HepG2 (cell line): ENCODE data around the gene OTULINL. TPM values are rescaled to one million over a fixed set of nuclear protein-coding genes. Genes with fewer than 3 reads are reported as not detected.

Experiments used
- ATAC-seq: fragments of 200-7000 bp; cut with Tn5 transposase; 3 replicates; pipeline ENCODE4 v1.9.1; 2020; ENCODE audit warnings: mild to moderate bottlenecking, moderate library complexity
- BruUV-seq: library from RNA; stranded (reverse); fragments of 400-500 nt; replicated peaks from 2 replicates; lab custom pipeline; 2021; lab: Mats Ljungman, UMichigan
- CTCF ChIA-PET: fragments of 300-600 bp; formaldehyde crosslinking; extraction: SDS; loops from one replicate; lab custom pipeline; 2021; ENCODE audit warnings: low total read pairs, inconsistent platforms, low intra/inter-chr PET ratio; lab: Yijun Ruan, JAX
- POLR2A ChIA-PET: fragments of 350-600 bp; sonication (Branson Sonifier 250); formaldehyde crosslinking; loops from one replicate; lab custom pipeline; 2020; ENCODE audit warnings: antibody characterized with exemption, inconsistent platforms; lab: Yijun Ruan, JAX
- DNase-seq: peaks from one replicate; pipeline ENCODE4 v3.0.0-alpha.2; 2015; ENCODE audit warnings: low spot score
- FAIRE-seq: peaks from 3 replicates; lab custom pipeline; 2011; peaks lifted over from hg19 to GRCh38; lab: Jason Lieb, UNC
- H2AFZ ChIP-seq: one replicate; pipeline ENCODE4 v1.6.1; 2011; ENCODE audit warnings: low read length, inconsistent platforms
- H3K27ac ChIP-seq: fragments of 300-600 bp; 3 replicates; pipeline ENCODE4 v1.8.0; 2011; ENCODE audit warnings: mixed run types, mild to moderate bottlenecking, mixed read lengths, low read length, inconsistent platforms; ENCODE audit not compliant: insufficient read depth; ENCODE audit errors: extremely low read length
- H3K27me3 ChIP-seq, 2 experiments: fragments of 200-600 bp in 1 of 2; 2 replicates in 1 of 2; 3 replicates in 1 of 2; pipeline versions ENCODE4 v1.6.0 to v1.8.0; 2011; ENCODE audit warnings: low read length in 2 of 2, mild to moderate bottlenecking in 2 of 2, moderate library complexity in 2 of 2, inconsistent platforms in 1 of 2; ENCODE audit not compliant: insufficient read depth in 2 of 2, control insufficient read depth in 1 of 2
- H3K36me3 ChIP-seq, 2 experiments: fragments of 200-600 bp in 1 of 2; replicated peaks in 1 of 2; 2 replicates in 1 of 2; 3 replicates in 1 of 2; pipeline versions ENCODE4 v1.5.1 to v1.8.0; 2011; ENCODE audit warnings: low read length in 2 of 2, inconsistent platforms in 1 of 2; ENCODE audit not compliant: insufficient read depth in 2 of 2, control insufficient read depth in 1 of 2
- H3K4me1 ChIP-seq: 2 replicates; pipeline ENCODE4 v1.5.1; 2012; ENCODE audit warnings: low read length, inconsistent platforms; ENCODE audit not compliant: insufficient read depth
- H3K4me2 ChIP-seq: 2 replicates; pipeline ENCODE4 v1.6.0; 2011; ENCODE audit warnings: low read depth, low read length, inconsistent platforms
- H3K4me3 ChIP-seq, 3 experiments: fragments of 200-600 bp in 1 of 3; sonication (generic), shearing (Covaris generic) in 1 of 3; replicated peaks in 1 of 3; 2 replicates each; pipeline ENCODE4 v1.5.1; 2011 to 2016; ENCODE audit warnings: low read length in 3 of 3, inconsistent platforms in 2 of 3, low read depth in 2 of 3, mild to moderate bottlenecking in 2 of 3, control low read depth in 1 of 3, mixed read lengths in 1 of 3; ENCODE audit not compliant: insufficient read depth in 1 of 3
- H3K79me2 ChIP-seq: one replicate; pipeline ENCODE4 v1.6.1; 2011; ENCODE audit warnings: low read length, inconsistent platforms; ENCODE audit not compliant: insufficient read depth
- H3K9ac ChIP-seq: 2 replicates; pipeline ENCODE4 v1.6.0; 2011; ENCODE audit warnings: mild to moderate bottlenecking, low read depth, low read length, inconsistent platforms; ENCODE audit not compliant: insufficient read depth
- H3K9me3 ChIP-seq: 2 replicates; pipeline ENCODE4 v1.5.1; 2012; ENCODE audit warnings: mild to moderate bottlenecking, low read length
- H4K20me1 ChIP-seq: 2 replicates; pipeline ENCODE4 v1.6.0; 2011; ENCODE audit warnings: inconsistent platforms, mild to moderate bottlenecking, low read length, moderate library complexity; ENCODE audit not compliant: insufficient read depth
- DNMT3B ChIP-seq: conservative IDR thresholded peaks from 2 replicates; pipeline ENCODE4 v1.6.1; 2016; ENCODE audit warnings: missing biosample characterization, control low read depth
- IKZF5 ChIP-seq: IDR thresholded peaks from 2 replicates; pipeline ENCODE4 v1.6.1; 2018; ENCODE audit warnings: missing genetic modification reagents, mild to moderate bottlenecking, missing compliant biosample characterization
- MATR3 ChIP-seq: sonication (generic); formaldehyde crosslinking; IDR thresholded peaks from 2 replicates; pipeline ENCODE4 v1.4.0; 2020; ENCODE audit warnings: missing genetic modification reagents
- MXD1 ChIP-seq: sonication (generic); formaldehyde crosslinking; IDR thresholded peaks from 2 replicates; pipeline ENCODE4 v1.4.0; 2020; ENCODE audit warnings: mild to moderate bottlenecking, missing genetic modification reagents
- PAXIP1 ChIP-seq: sonication (generic); formaldehyde crosslinking; conservative IDR thresholded peaks from 2 replicates; pipeline ENCODE4 v1.4.0; 2020; ENCODE audit warnings: mild to moderate bottlenecking, missing genetic modification reagents, moderate library complexity
- SMAD3 ChIP-seq: sonication (generic); formaldehyde crosslinking; IDR thresholded peaks from 2 replicates; pipeline ENCODE4 v1.4.0; 2020; ENCODE audit warnings: missing genetic modification reagents
- TRIM22 ChIP-seq: fragments of 450-650 bp; IDR thresholded peaks from 2 replicates; pipeline ENCODE4 v1.6.1; 2017
- ZNF567 ChIP-seq: sonication (generic); formaldehyde crosslinking; IDR thresholded peaks from 2 replicates; pipeline ENCODE4 v1.8.1; 2023; ENCODE audit warnings: mild to moderate bottlenecking, missing genetic modification reagents, borderline replicate concordance
- whole genome bisulfite sequencing: methylation state at CpG from one replicate; pipeline ENCODE4 v1.1.6; 2017; ENCODE audit warnings: low lambda C conversion rate; 5-methylcytosine and 5-hydroxymethylcytosine counted together
- in situ Hi-C: cut with HindIII; loops from 2 replicates; pipeline ENCODE4 v1.10.0; 2017; ENCODE audit warnings: low pct_unique_long_range_greater_than_20kb; ENCODE audit not compliant: extremely low pct_ligation_motif_present
- intact Hi-C: fragments of 100-400 bp; cut with micrococcal nuclease; formaldehyde crosslinking; loops from one replicate; pipeline ENCODE4 v1.10.0; 2022; ENCODE audit not compliant: unreplicated experiment
- polyA plus RNA-seq, 8 experiments: library from polyadenylated mRNA; depleted of rRNA in 3 of 8; stranded (reverse) in 7 of 8; unstranded in 1 of 8; fragments of >200 nt; fragmentation: Illumina TruSeq in 4 of 8; extraction: Trizol in 4 of 8; gene quantifications; 2 replicates each; pipeline versions ENCODE4 v1.2.1 to v1.2.3, GENCODE V29; 2011 to 2016; ENCODE audit warnings: low read depth in 4 of 8, missing spikeins in 1 of 8, mixed read lengths in 1 of 8; ENCODE audit not compliant: insufficient read depth in 1 of 8
- total RNA-seq, 5 experiments: library from RNA; depleted of rRNA; stranded (reverse); fragments of >200 nt; fragmentation: Illumina TruSeq; extraction: Trizol; gene quantifications; 2 replicates each; pipeline ENCODE4 v1.2.3, GENCODE V29; 2016; ENCODE audit warnings: low read depth in 1 of 5

OTULINL gene
- total and polyA plus RNA-seq, 2 of the 13 experiments (the other 11 are each of a cell fraction or from before 2014, with no cell fraction given): 0.04 to 0.40 TPM

GRCh38 chr5:14556015-14556414, 25.6 kb upstream of the OTULINL start:
- in situ Hi-C loops: no loop called here
- Histone ChIP-seq H3K27me3 (peaks cover 3 to 14% of the 10 kb centered on the region in 2 experiments; a peak in 3 of 5 replicates), H2AFZ (no peak overlapping the region), H4K20me1 (no peaks in the 10 kb centered on the region), H3K79me2 (no peaks in the 10 kb centered on the region), H3K27ac (no peak overlapping the region), H3K36me3 (no peaks in the 10 kb centered on the region), H3K4me1 (peaks cover 4% of the 10 kb centered on the region), H3K9ac (no peak overlapping the region), H3K9me3 (no peaks in the 10 kb centered on the region), H3K4me2 (no peak overlapping the region), H3K4me3 (no peak overlapping the region)
- TF ChIP-seq IKZF5 (CRISPR knock-in tag) (no peak), TRIM22 (no peak), PAXIP1 (no peak), ZNF567 (CRISPR knock-in tag) (no peak), SMAD3 (CRISPR knock-in tag) (no peak), DNMT3B (CRISPR knock-in tag) (no peak), MXD1 (no peak), MATR3 (no peak)
- 4% methylated on average over 2 of the region's 2 CpGs for WGBS
- POLR2A ChIA-PET: no interaction called here
- DNase-seq (no peak), ATAC-seq (no peak), FAIRE-seq (no peak)
- intact Hi-C loops: no loop called here
- no TSS peak for BruUV-seq
- CTCF ChIA-PET: no interaction called here
